ENCODE results near the gene TTC6.

Gene TTC6

DNA sequence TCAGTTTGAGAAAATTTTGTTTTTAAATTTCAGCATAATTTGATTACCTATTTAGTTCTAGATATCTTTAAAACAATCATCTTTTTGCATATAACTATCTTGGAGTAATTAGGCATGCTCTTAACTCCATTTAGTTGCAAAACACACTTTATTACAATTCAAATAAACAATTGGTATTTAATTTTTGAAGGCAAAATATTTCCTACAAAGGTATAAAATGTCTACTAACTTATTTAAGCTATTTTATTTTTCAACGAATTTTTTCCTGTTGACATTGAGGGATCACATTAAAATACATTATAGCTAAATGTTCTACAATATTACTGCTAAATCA, 8.7 kb upstream of the TTC6 start:
- DNase-seq: no peak

DNA sequence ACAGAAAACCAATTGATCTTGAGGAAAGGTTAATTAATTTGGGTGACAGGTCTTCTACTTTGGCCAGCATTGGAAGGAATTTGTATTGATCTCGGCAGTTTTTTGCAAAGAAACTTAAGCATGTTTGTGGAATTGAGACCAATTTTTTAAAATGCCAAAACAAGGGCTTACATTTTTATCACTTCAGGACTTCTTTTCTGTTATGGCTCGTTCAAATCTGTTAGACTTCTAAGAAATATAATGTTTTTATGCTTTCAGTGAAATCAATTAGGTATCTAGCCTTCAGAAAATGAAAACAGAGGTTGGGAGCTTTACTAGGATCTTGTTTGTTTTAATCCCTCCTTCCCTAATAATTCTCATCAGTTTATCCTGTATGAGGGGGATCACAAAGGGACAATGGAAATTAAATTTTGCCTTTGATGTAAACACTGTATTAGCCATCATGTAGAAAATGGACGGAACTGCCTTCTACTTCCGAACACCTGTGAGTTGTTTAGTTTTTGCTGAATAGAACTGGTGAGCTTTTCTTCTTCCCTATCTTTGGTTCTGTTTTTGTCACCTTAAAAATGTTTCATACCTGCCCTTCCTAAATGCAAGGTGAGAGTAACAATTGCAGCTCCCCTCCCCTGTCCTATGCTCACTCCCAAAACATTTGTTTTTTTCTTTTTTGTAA, 8.2 kb upstream of the TTC6 start:
- DNase-seq: no peak

DNA sequence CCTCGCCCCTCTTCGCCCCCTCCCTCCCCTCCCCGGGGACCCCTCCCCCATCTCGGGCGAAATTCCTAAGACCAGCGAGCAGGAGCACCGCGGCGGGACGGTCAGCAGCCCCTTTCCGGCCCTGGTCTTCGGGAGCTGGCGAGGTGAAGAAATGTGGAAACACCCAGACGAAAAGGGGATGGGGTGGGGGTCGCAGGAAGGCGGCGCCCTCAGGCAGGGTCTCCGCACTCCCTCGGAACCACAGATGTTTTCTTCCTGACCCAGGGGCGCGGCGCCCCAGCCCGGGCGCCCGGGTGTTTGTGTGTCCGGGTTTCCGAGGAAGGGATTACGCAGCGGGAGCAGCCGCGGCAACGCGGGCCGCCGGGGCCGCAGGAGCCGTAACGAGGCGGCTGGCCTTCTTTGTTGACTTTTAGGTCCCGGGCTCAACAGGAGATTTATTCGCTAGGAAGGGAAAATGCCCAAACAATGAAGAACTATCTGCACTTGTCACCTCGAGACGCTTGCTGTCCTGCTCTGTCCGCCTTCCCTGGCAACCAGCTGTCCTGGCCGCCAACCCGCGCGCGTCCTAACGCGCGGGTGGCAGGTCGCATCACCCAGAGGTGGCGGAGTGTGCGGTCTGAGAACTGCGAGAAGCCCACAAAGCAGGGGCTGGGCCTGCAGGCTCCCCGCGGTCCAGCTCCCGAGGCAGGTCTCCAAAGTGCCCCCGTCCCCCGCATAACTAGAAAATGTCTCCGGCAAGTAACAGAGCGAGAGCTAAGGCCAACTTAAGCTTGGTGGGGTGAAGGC, 7.4 kb upstream of the TTC6 start:
- no peak for DNase-seq

DNA sequence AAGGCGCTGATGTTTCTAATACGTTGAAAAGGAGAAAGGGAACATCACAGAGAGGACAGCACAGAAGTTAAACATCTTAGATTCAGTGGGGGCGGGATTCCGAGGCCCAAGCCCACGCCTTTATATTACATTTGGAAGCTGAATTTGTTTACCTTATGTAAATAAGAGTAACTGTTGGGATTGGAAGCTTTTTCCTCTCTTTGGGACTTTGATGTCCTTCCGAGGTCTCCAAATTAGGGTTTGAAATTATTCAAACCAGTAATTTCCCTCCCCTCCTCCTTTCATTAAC, 6.8 kb upstream of the TTC6 start:
- DNase-seq: no peak

DNA sequence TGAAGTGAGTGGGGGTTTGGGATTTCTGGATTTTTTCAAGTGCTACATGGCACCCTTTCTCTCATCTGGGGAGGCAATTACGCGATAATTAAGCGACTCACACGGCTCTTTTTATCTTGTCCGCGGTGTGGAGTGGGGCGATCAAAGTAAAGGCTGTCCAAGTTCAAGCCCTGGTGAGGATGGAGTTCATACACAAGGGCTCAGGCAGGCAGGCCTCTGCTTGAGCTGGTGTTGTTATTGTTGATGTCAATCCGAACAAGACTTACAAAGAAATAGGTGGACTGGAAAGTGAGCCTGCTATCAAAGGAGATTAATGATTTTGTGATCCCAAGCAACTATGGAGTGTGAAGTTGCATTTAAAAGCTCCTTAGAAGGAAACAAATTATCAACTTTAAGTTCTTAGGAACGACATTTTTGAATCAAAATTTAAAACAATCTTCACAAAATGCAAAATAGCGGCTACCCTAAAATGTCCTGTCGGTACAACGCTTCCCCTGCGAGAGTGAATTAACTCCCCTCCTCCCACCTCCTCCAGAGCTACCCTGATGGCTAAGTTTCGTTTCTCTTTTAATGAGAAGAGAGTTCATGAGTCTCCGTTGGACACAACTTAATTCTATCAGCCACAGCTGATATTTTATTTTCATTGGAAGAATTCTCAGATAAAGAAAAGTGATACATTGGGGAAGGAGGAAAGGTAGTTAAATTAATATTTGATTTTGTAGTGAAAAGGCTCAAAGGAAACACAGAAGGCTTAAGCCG, 6.3 kb upstream of the TTC6 start:
- DNase-seq: no peak

DNA sequence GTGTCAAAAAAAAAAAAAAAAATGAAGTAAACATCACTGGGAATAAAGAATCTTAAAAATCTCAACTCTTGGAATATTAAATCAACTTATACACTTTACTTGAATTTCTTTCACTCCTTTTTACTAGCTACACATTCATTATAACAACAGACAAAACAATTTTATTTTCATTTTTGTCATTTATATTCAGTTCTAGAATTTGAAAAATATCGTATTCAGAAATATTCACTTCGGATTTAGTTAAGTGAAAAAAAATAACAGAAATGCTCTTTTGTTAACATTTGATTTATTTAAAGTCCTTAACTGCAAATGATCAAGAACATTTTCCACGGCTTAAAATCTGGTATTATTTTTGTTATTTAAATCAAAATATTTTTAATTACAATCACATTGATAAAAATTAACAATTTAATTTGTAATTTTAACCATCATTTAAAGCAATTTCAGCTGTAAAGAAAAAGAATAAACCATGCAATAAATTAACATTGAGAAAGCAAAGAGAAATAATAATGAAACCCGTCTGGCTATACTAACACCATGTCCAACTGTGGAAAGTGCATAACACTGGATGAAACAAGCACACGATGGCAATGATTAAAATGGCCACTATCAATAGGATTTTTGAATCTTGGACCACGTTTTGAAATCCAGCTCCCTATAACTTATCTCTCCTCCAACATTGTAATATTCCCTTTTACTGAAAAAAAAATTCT, 5.6 kb upstream of the TTC6 start:
- no peak for DNase-seq

DNA sequence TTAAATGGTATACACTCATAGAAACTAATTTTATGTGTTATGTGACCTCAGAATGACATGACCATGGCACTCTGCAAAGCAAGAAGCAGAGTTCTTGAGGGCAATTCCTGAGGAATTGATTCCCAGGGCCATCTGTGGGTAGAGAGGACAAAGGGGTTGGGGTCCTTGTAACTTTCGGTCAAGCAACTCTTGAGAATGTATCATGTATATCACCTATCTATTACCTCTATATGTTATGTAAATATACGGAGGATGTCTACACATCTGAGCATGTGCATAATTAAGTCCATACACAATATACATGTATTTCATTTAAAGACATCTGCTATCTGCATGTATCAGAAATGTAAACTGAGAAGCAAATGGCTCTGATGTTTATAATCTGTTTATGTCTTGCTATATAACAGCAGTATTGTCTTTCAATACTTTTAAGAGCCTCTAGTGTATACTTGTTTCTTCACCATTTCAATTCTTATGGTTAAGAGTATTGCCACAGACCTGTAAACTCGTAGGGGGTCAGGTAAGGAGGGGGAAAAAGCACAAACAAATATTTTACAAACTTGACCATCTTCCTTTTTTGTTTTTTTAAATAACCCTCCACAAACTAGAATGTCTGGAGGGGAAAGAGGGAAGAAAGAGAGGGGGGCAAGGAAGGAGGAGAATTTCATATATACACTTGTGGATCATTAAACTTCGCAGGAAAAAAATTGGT, 4.8 kb upstream of the TTC6 start:
- DNase-seq: no peak

DNA sequence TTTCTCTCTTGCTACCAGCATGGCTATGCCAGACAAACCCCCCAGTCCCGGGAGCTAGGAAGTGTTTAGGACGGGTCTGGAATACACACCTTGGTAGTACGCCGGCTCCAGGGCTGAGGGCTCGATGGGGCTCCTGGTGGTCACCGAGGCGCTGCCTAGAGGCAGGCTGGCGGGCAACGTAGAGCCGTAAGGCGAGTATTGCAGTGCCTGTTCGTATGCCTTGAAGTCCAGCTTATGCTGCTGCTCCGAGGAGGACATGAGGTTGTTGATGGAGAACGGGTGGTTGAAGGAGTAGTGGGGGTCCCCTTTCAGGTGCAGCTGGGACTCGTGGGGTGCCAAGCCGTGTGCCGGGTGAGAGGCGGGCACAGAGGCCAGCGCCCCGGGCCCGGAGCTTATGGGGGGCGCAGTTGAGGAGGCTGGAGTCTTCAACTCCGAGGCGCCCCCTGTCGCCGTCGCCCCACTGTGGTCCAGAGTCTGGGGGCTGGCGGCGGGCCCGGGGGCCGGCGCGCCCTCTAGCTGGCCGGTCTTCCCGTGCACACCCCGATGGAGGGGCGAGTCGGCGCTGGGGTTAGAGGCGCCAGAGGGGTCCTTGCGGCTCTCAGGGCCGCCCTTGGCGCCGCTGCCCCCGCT, 4.0 kb upstream of the TTC6 start:
- DNase-seq: no peak

DNA sequence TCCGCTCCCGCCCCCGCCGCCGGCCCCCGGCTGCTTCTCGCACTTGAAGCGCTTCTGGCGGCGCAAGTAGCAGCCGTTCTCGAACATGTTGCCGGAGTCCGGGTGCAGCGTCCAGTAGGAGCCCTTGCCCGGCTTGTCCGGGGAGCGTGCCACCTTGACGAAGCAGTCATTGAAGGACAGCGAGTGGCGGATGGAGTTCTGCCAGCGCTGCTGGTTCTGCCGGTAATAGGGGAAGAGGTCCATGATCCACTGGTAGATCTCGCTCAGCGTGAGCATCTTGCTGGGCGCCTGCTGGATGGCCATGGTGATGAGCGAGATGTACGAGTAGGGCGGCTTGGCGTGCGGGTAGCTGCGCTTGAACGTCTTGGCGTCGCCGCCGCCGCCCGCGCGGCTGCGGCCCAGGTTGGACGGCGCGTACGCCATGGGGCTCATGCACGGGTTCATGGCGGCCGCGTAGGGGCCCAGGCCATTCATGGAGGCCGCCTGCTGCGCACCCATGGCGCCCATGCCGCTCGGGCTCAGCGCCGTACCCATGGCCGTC, 3.4 kb upstream of the TTC6 start:
- DNase-seq: peak; percentile 15

DNA sequence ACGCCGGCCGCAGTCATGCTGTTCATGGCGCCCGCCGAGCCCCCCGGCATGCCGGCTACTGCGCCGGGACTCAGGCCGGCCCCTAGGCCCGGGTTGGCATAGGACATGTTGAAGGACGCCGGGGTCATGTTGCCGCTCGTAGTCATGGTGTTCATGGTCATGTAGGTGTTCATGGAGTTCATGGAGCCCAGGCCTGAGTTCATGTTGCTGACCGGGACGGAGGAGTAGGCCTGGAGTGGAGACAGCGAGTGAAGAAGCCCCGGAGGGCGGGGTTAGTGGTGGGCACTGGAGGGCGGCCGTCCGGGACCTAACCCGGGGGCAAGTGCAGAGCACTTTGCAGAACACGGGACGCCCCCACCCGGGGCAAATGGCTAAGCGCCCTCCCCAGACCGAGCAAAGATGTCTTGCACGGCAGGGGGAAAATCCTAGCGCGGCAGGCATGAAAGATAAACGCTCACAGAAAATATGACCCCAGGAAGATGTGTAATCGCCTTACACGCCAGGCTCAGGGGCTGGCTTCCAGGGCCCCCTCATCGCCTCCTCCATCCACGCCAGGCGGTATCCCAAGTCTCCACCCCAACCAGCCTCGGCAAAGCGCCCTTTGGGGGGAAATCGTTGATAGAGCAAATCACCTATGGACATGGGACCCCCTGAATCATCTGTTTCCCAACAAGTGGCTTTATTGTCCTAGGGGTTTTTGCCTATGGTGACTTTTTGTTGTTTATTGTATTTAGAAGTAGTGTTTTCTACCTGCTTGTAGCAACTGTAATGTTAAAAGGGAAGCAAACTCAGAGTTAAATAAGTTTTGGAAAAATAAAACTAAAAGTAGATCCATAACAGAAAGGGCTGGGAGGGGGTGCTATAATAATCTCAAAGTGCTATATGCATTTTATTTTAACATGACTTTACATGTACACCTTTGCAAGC, 2.7 kb upstream of the TTC6 start:
- no peak for DNase-seq

DNA sequence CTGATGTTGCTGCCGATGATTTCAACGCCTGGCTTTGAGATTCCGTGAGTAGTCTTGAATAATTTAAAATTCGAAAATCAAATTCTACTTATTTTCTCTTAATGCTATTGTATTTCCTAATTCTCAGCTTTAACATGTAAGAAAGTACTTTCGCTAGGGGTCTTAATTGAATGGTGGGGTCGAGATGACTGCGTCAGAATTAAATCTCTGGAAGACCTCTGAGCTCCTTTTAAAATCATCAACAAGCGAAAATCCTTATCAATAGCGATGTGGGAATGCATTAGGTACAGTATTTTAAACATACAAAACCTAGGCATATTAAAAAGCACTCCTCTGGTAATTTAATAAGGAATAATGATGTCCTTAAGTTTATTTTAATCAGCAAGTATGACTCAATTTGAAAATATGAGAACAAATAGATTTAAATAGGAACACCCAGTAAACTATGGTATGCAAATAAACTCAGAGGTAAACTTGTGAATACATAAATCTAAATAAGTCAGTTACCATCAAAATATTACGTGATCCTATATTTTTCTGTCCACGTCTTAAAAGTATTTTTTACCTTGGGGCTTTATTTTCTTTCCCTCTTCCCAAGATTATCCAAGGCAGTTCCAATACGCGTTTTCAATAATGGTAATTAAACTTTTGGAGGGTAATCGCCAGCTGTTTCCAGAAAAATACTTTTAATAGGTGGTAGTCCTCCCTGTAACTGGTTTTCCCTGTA, 1.8 kb upstream of the TTC6 start:
- no peak for DNase-seq

DNA sequence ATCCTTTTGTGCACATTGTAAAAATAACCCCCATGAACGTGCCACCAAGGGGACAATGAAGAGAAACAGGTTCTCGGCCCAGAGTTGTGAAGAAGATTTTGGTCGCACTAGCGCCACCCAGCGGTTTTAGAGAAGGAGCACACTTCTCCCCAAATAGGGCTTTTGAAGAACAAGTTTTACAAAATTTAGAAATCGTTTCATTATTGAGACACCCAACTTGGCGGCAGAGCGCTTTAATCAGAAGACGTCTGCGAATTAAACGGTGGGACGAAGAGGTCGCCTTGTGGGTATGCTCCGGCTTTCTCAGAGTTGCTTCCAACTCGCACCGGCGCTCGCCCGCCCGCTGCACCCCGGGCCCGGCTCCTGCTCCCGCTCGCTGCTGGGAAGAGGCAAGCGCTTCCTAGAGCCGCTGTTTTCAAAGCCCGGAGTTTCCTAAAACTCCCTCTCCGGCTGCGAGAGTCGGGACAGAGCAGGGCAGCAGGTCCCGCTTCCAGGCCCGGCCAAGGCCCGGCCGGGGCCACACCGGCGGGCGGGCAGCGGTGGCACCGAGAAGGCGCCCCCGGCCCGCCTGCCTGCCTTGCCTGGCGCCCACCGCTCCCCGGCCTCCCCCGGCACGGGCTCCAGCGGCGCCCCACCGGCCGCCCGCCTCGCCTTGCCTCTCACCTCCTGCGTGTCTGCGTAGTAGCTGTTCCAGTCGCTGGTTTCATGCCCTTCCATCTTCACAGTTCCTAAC, 1.0 kb upstream of the TTC6 start:
- DNase-seq: peak; percentile 70

DNA sequence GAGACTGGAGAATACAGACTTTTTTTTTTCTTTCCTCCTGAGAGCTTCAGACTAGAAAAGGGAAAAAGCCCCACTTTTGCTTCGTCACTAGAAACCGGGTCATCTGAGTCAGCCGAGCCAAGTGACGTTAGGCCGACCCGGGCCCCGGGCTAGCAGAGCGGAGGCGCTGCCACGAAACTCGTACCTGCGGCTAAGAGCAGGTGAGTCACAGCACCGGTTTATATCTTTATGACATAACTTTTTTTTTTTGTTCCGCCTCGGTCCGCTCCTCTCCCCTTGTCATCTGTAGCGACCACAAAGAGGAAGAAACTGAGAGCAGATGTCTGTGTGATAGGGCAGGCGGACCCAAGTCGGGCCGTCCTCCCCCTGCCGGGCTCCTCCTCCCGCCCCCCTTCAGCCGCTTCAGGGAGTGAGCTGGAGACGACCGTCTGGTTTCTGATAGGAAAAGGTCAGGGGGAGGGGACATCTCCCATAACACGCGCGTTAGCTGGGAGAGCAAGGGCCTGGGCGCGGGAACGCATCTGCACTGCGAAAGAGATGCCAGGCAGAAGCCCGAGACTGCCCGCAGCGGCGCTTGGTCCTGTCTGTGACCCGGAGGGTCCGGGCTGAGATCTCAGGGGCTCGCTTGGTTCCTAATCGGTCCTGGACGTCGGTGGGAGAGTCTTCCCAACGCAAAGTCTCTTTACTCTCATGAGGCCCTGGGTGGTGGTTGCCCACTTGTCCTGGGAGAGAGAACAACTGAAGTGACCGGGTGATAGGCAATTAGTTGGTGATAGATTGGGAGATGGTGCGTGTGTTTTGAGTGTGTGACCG, 586 bp downstream of the TTC6 start:
- DNase-seq: peak; percentile 89

DNA sequence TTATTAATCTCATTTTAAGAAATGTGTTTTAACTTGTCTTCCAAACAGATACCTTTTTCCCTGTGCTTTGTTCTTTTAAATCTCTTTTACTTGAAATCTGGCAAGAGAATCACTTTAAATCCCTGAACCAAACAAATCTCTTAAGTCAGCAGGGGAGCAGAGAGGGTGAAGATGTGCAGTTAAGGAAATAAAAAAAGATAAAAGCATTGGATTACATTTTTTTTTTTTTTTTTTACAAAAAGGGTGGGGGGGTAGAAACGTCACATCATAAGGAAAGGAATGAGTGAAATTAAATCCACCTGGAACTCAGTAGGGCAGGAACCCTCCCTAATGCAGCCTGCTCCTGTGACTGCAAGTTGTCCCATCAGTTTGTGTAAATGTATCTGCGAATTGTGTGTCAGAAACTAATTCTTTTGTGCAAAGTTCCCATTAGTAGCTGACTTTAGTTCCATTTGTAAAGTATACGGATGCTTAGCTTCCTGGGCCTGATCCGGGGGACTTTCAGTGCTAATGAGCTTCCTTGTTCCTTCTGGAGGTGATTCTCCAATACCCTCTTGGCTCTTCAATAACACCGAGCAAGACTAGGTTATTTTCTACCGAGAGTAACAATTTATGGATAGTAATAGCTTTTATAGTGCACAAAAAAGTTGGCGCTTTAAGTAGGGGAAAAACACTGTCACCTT, 1.5 kb downstream of the TTC6 start:
- no peak for DNase-seq

DNA sequence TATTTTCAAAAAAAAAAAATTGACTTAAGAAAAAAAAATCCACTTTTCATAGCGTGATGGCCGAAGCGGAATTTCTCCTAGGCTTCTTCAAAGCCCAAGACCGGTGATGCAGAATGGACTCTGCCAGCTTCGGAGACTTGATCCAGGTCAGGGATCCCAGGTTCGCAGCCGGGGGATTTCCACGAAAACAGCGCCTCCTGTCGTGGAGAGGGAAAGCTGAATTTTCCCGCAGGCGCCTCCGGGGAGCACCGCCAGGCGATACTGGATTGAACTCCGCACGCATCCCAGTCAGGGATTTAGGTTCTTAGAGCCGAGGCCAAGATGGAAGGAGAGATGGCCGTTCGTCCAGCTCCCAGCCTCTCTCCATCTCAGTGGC, 2.1 kb downstream of the TTC6 start:
- no peak for DNase-seq

DNA sequence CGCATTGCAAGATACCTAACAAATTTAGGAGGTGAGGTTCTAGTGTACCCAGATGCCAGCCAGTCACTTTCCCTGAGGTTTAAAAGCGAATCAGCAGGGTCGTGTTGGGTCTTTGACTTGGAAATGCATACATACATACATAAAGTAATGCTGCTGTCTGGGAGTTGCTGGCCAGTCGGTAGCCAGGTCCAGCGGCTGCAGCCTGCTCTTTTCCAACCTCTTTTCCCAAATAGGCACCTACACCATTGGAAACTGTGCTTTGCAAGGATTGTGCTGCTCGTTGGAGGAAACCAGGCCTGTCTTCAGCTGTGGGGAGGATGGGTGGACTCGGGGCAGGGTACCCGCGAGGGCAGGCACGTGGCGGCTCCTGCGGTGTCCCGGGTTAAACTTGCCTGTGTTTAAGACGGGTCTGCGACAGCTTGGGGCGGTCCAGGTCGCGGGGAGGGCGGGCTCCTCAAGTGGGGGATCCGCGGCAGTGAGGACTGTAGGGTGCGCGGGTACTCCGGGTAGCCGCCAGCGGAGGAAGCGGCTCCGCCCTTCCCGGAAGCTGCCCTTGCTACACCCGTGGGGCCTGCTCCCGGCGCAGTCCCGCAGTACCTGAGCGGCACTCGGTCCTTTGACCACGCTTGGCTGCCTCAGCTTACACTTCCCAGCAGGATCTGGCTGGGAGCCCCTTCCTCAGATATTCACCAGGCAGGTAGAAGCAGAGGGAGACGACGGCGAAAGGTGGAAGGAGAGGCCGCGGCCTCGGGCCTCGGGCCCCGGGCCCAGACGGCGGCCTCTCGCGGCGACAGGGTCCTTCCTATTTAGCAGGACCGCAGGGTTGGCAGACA, 2.7 kb downstream of the TTC6 start:
- no peak for DNase-seq
